CD4-positive, alpha-beta T cell treated with Interleukin-4 for 1 hour (primary cell): ENCODE measurements around the gene AGPAT1.
A peak's percentile ranks its signal among the peaks of the same experiment; 100 is the strongest.
"Not testable (repeated sequence)": the region's sequence is repeated elsewhere in the genome, so short reads cannot be mapped to it uniquely, and the experiment has no call there.

ENCODE experiments used
- DNase-seq, 2 donors: peaks; one replicate each; pipeline ENCODE4 v3.0.0-alpha.2; 2020 to 2022

AGPAT1 gene

GRCh38 chr6:32146687-32147086 lies 29.2 kb downstream of the AGPAT1 start:
- no peak for DNase-seq

GRCh38 chr6:32146287-32146686 lies 29.6 kb downstream of the AGPAT1 start:
- DNase-seq, result no peak

GRCh38 chr6:32144238-32144637 lies 31.6 kb downstream of the AGPAT1 start:
- DNase-seq, result not testable (repeated sequence)

GRCh38 chr6:32140420-32141046 lies 35.4 kb downstream of the AGPAT1 start:
- DNase-seq, result no peak

- no peak for DNase-seq
Observed at GRCh38 chr6:32139590-32139989, 36.3 kb downstream of the AGPAT1 start.

- no peak for DNase-seq
Observed at GRCh38 chr6:32137454-32137853, 38.4 kb downstream of the AGPAT1 start.

- no peak for DNase-seq
Observed at GRCh38 chr6:32133786-32134185, 42.1 kb downstream of the AGPAT1 start.

- no peak for DNase-seq
Observed at GRCh38 chr6:32132110-32132509, 43.8 kb downstream of the AGPAT1 start.

GRCh38 chr6:32131439-32131948 lies 44.4 kb downstream of the AGPAT1 start:
- no peak for DNase-seq

- DNase-seq, result no peak
Observed at GRCh38 chr6:32129297-32130088, 46.4 kb downstream of the AGPAT1 start.

GRCh38 chr6:32128751-32129296 lies 47.1 kb downstream of the AGPAT1 start:
- DNase-seq, result no peak

GRCh38 chr6:32127717-32128592 lies 47.9 kb downstream of the AGPAT1 start, which contains the start of gene ATF6B:
ATF6B (minus strand) TSS chr6:32128246; CDS start chr6:32128207, 39 bp downstream.
- peak; percentile 99 to 100 for DNase-seq

GRCh38 chr6:32127409-32127716 lies 48.5 kb downstream of the AGPAT1 start:
- DNase-seq, result no peak

- no peak for DNase-seq
Observed at GRCh38 chr6:32126880-32127279, 49.0 kb downstream of the AGPAT1 start.

GRCh38 chr6:32123681-32124080 lies 52.2 kb downstream of the AGPAT1 start:
- DNase-seq, result no peak

GRCh38 chr6:32120573-32121059 lies 55.3 kb downstream of the AGPAT1 start:
- no peak for DNase-seq

- DNase-seq, result peak; percentile 71 to 76
Observed at GRCh38 chr6:32118782-32119628, 56.9 kb downstream of the AGPAT1 start.
